Stimulated activated CD8-positive, alpha-beta memory T cell treated with anti-CD3 and anti-CD28 coated beads, Interleukin-7, amount 100 ng/mL, for 1 hour (primary cell): Measurements from ENCODE around the gene CLIC5.

Experiments
- DNase-seq, 2 donors: peaks; one replicate each; pipeline ENCODE4 v3.0.0-alpha.2; 2020; ENCODE audit warnings: low read depth in 2 of 2

The CLIC5 gene

DNA sequence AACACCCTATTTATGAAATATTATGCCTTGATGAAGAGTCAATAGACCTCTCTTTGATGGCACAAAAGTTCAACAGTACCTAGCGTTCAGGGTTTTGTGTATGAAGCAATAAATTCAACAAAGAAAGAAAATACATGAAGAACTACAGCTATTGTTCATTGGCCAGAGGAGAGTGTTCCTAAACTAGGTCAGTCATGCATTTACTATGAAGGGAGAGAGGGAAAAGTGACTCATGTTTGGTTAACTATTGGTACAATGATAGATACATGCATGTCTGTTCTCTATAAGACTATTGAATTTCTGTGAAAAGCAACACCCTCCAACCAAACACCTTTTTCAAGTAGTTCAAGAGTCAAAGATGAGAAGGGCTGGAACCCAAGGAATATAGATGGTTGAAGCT, 50.7 kb downstream of the CLIC5 start:
- DNase-seq, result no peak

DNA sequence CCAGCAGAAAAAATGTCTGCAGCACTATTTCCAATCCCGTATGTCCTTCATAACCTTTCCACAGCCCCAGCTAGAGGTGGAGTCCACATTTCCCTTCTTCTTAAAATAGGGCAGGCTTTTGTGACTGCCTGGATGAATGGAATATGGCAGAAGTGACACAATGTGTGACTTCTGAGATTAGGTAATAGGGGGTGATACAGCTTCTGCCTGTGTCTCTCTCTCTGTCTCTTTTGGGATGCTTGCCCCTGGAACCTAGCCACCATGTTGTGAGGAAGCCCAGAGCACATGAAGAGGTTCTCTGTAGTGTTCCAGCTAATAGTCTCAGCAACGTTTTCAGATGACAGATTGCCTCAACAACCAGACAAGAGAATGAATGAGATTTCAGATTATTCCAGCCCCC, 51.4 kb downstream of the CLIC5 start:
- no peak for DNase-seq

DNA sequence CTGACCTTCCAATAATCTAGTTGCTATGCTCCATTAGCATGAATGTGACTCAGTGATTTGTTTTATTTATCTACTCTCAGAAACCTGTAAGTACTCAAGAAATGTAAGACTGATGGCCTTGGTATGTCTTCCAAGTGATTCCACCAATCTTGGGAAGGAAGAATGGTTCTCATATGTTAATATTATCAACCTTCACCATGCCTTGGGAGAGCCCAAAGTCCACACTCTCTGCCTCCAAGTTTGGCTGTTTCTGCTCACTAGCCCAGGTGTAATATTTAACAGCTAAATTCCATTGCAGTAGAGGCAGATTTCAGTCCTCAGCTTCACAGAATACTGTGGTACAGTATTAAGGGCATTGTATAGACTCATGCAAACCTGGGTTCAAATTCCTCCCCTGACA, 51.8 kb downstream of the CLIC5 start:
- no peak for DNase-seq

DNA sequence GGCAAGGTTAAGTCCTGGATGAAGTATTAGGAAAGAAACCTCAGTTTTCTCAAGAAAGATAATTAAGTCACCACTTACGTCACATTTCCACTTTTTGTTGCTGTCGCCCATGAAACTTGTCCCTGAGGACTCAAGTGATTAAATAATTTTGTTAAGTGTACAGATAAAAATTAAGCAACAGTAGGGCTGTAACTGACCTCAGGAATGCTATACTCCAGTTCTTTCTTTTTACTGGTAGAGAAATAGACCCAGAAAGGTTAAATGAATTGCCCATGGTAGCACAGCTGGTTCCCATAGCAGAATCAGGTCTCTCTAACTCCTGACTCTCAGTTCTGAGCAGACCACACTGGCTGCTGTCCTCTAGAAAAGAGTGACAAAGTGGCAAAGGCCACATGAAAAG, 54.5 kb downstream of the CLIC5 start:
- no peak for DNase-seq

DNA sequence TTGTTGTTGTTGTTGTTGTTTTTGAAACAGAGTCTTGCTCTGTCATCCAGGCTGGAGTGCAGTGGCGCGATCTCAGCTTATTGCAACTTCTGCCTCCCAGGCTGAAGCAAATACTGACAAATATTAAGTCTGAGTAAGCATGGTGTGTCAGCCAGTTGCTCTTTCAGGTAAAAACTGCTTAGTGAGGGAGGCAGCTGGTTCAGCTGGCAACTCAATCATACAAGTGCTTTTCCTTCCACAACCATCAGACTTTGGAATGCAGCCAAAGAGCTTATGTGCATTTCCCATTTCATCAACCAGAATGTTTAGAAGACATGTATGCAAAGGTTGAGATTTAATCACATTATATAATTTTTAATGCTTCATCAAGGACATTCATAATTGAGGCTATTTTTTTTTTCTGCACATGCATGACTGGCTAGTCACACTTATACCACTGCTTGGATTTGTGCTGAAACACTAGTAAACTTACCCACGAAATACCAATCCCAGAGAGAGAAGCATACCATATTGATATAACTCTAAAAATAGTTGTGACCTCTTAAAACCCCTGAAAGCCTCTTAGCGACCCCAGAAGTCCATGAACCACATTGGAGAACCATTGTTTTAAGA, 56.0 kb downstream of the CLIC5 start:
- no peak for DNase-seq

GRCh38 chr6:45956663-45957062, 59.0 kb downstream of the CLIC5 start:
- no peak for DNase-seq

DNA sequence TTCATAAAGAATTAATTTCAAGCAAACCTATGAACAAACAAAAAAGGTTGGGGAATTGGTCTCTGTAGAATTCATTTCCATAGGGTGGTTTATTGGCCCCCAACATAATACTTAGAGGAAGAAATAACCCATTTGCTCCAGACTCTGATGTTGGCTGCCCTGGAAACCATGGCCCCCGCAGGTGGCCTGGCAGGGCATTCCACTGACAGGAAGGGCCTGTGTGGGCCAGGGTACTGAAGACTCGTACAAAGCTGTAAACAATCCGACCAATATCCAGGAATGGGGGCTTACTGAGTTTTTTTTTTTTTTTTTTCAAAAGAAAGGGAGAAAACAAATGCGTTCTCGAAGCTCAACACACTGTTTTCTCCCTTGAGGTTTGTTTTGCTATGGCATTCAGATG, 59.5 kb downstream of the CLIC5 start:
- no peak for DNase-seq

DNA sequence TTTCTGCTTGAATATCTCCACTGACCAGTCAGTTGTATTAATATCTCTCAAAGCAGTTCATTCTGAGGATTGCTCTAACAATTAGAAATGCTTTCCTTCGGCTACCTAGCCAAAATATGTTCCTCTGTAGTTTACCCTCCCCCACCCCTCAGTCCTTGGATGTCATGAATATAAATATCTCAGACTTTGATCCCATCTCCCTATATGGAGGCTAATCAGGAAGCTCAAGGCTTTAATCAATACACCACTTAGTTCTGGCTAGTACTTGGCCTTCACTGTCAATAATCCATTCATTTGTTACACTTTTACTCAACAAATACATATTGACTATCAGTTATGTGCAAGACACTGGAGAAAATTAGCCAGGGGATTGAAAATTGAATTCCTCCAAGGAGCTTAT, 60.1 kb downstream of the CLIC5 start:
- no peak for DNase-seq

- DNase-seq, result no peak
Observed at GRCh38 chr6:45952546-45952945, 63.1 kb downstream of the CLIC5 start.

GRCh38 chr6:45952168-45952529, 63.5 kb downstream of the CLIC5 start:
- no peak for DNase-seq

DNA sequence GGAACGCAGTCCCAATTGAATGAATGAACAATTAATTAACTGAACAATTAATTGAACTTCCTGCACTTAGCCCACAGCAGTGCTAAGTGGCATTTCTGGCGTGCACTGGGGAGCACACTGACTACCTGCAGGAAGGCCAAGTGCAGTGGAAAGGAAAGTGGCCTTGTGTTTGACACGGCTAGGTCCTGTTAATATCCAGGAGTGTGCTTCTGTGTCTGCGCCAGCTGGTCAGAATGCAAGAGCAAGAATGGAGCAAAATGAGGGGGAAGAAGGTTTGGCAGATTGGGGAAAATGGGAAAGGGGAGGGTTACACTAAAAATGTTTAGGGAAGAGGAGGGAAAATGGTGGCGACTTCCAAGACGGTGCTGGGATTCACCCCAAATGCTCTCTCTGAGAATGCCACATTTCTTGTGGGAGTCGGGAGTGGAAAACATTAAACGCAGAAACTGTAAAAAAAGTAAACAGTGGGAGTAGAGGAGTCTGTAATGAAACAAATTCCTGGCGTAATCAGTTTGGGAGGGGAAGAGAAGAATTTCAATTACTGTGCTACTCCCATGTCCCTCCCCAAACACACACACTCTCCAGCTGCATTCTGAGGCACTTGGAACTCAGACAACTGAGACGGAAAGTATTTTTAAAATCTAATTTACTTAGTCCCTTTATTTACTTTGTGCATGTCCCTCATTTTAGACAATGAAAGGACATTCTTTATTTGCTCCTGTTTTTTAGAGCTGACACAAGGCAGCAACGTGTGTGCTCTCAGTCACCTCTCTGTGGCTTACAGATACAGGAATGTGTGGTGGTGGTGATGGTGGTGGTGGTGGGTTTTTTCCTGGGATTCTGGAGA, 64.1 kb downstream of the CLIC5 start:
- no peak for DNase-seq

GRCh38 chr6:45949256-45949655, 66.4 kb downstream of the CLIC5 start:
- DNase-seq, result no peak

DNA sequence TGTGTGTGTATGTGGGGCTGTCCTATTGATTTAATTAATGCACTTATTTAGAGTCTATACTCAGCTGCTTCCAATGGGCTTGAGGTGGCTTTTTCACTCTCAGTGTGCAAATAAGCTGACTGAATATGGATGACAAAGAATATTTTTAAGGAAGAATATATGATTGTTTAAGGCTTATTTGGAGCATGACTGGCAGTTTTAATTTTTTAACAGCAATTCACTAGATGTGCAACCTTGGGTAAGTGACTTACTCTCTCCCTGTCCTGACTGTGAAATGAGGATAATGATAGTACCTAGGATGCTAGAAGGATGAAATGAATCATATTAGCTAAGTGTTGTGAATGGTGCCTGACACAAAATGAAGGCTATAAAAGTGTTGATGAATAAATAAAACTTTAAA, 67.9 kb downstream of the CLIC5 start:
- DNase-seq, result no peak

DNA sequence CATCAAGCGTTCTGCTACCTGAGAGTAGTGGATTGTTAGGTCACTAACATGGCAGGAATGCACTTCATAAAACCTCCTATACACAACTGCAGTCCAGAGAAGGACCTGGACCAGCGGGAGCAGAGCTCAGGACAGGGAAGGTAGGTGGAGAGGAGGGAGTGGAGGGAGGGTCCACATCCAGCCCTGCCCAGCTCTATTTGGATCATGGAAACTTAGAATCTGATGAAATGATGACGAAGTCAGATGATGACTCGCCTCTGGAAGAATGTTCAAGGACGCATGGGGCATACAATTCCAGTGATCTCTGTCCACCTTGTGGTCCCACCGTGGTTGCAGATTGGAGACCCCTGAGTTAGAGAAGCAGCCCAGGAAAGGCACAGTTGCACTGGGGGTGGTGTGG, 68.8 kb downstream of the CLIC5 start:
- DNase-seq, result no peak

GRCh38 chr6:45946352-45946751, 69.3 kb downstream of the CLIC5 start:
- no peak for DNase-seq

DNA sequence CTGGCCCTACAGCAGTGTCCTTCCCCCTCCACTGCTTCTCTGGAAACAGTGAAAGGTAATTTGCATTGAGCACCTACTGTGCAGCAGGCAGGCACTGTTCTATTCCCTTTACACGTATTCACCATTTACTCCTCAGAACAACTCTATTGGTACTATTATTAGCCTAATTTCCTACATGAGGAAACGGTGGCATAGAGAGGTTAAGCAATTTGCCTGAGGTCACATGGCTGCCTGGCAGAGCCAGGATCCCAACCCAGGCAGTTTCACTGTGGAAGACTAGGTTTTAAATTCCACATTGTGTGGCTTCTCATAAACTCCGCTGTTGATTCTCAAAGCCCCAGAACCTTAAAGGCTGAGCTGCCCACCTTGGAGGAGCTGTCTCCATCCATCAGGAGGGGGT, 72.7 kb downstream of the CLIC5 start:
- no peak for DNase-seq

DNA sequence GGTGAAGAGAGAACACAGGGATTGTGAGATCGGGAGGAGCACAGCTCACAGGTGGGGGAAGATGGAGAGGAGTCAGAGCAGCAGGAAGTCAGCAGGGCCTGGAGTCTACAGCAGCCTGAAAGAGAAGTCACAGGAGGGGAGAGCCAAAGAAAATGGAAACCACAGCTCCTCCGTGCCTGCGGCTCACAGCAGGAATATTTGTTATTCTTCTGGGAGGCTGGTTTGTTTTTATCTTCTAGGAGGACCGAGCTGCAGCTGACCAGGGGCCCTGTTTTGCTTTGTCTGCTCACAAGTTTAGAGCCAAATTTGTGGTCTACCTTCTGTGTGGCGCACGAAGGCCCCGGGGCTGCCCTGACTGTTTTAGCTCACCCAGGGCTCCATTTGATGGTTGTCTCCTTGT, 81.8 kb downstream of the CLIC5 start:
- DNase-seq, result no peak

GRCh38 chr6:45931232-45931631, 84.4 kb downstream of the CLIC5 start:
- no peak for DNase-seq

GRCh38 chr6:45930420-45931040, 85.1 kb downstream of the CLIC5 start:
- peak; percentile 10 to 22 for DNase-seq

- no peak for DNase-seq
Observed at GRCh38 chr6:45929421-45930361, 86.0 kb downstream of the CLIC5 start.

GRCh38 chr6:45928721-45929305, 86.8 kb downstream of the CLIC5 start:
- no peak for DNase-seq
